Natural killer cell (primary cell): ENCODE data around the gene SUN5. TPM values are rescaled to one million over a fixed set of nuclear protein-coding genes. Genes with fewer than 3 reads are reported as not detected.

Experiments
- ATAC-seq, 3 donors: fragments of 150-1000 bp in 2 of 3; fragments of 200-7000 bp in 1 of 3; cut with Tn5 transposase; 1 replicate in 1 of 3; 2 replicates in 2 of 3; pipeline ENCODE4 v1.10.0; 2021; ENCODE audit warnings: mild to moderate bottlenecking in 2 of 3, moderate library complexity in 2 of 3
- DNase-seq, 2 donors: peaks; one replicate each; pipeline versions ENCODE4 v3.0.0 to v3.0.0-alpha.2; 2013 to 2021; ENCODE audit warnings: mixed read lengths in 1 of 2
- H3K27ac ChIP-seq: one replicate; pipeline ENCODE4 v1.5.1; 2013; ENCODE audit warnings: mild to moderate bottlenecking, low read length
- H3K27me3 ChIP-seq: one replicate; pipeline ENCODE4 v1.6.1; 2013; ENCODE audit warnings: low read length; ENCODE audit not compliant: control insufficient read depth, insufficient read depth
- H3K36me3 ChIP-seq: one replicate; pipeline ENCODE4 v1.6.1; 2013; ENCODE audit warnings: low read length; ENCODE audit not compliant: control insufficient read depth, insufficient read depth
- H3K4me1 ChIP-seq: one replicate; pipeline ENCODE4 v1.6.1; 2013; ENCODE audit warnings: low read length; ENCODE audit not compliant: control insufficient read depth, insufficient read depth
- H3K4me3 ChIP-seq: one replicate; pipeline ENCODE4 v1.5.1; 2013; ENCODE audit warnings: low read length
- H3K9me3 ChIP-seq: one replicate; pipeline ENCODE4 v1.6.1; 2013; ENCODE audit warnings: low read length; ENCODE audit not compliant: control insufficient read depth, insufficient read depth
- H3K27ac Mint-ChIP-seq, 2 donors: one replicate each; pipeline ENCODE4 v1.8.0; 2022; ENCODE audit warnings: mild to moderate bottlenecking in 2 of 2, mixed read lengths in 2 of 2, moderate library complexity in 1 of 2
- H3K27me3 Mint-ChIP-seq, 2 donors: one replicate each; pipeline ENCODE4 v1.8.0; 2022; ENCODE audit warnings: low read depth in 2 of 2, mixed read lengths in 2 of 2
- H3K36me3 Mint-ChIP-seq: one replicate; pipeline ENCODE4 v1.8.0; 2022; ENCODE audit warnings: mixed read lengths
- H3K4me1 Mint-ChIP-seq, 2 donors: one replicate each; pipeline ENCODE4 v1.8.0; 2022; ENCODE audit warnings: mixed read lengths in 2 of 2
- H3K4me3 Mint-ChIP-seq: one replicate; pipeline ENCODE4 v1.8.0; 2022; ENCODE audit warnings: mild to moderate bottlenecking, moderate library complexity, mixed read lengths
- H3K9me3 Mint-ChIP-seq, 2 donors: one replicate each; pipeline ENCODE4 v1.8.0; 2022; ENCODE audit warnings: mixed read lengths in 2 of 2
- CTCF ChIP-seq: fragments of 200-600 bp; IDR thresholded peaks from one replicate; pipeline ENCODE4 v1.8.0; 2022; ENCODE audit warnings: antibody characterized with exemption
- WGBS: methylation state at CpG from one replicate; pipeline ENCODE4 v1.1.7; 2013; ENCODE audit warnings: missing lambda C conversion rate; ENCODE audit not compliant: insufficient coverage; 5-methylcytosine and 5-hydroxymethylcytosine counted together
- intact Hi-C: fragments of 100-400 bp; cut with micrococcal nuclease; formaldehyde crosslinking; loops from one replicate; pipeline ENCODE4 v1.14.2; 2022
- total RNA-seq, 4 donors: library from RNA; stranded (reverse); fragments of 120-200 nt in 1 of 4; gene quantifications; one replicate each; pipeline versions ENCODE4 v1.2.3 to v1.2.4, GENCODE V29; 2013 to 2022

SUN5 gene
- total RNA-seq, 3 donors from 2014 or later (not counting 1 experiment from before 2014, with no cell fraction given) = not detected

GRCh38 chr20:32970115-32970972 lies 33.9 kb downstream of the SUN5 start:
- DNase-seq (peak in 1 of 2 donors; percentile 32), ATAC-seq (no peak)
- H3K4me1 Mint-ChIP-seq = peaks cover 25 to 26% of the 10 kb centered on the region in 2 donors
- TF ChIP-seq CTCF = no peak
- Histone ChIP-seq H3K27me3 (no peaks in the 10 kb centered on the region), H3K27ac (peak overlapping the region; percentile 94), H3K9me3 (no peaks in the 10 kb centered on the region), H3K36me3 (no peaks in the 10 kb centered on the region), H3K4me1 (peaks cover 79% of the 10 kb centered on the region), H3K4me3 (no peak overlapping the region)
- no peaks in the 10 kb centered on the region for H3K36me3 Mint-ChIP-seq
- intact Hi-C loops = no loop called here
- 93% methylated on average over 15 of the region's 15 CpGs for WGBS
- H3K4me3 Mint-ChIP-seq = peak overlapping the region; percentile 10
- H3K9me3 Mint-ChIP-seq = no peaks in the 10 kb centered on the region
- H3K27ac Mint-ChIP-seq = peak overlapping the region in 1 of 2 donors; percentile 81
- no peaks in the 10 kb centered on the region for H3K27me3 Mint-ChIP-seq

- ATAC-seq (no peak), DNase-seq (no peak)
- intact Hi-C loops = no loop called here
- Histone ChIP-seq H3K9me3 (no peaks in the 10 kb centered on the region), H3K4me1 (peaks cover 82% of the 10 kb centered on the region), H3K27me3 (no peaks in the 10 kb centered on the region), H3K4me3 (no peak overlapping the region), H3K27ac (peak overlapping the region; percentile 94), H3K36me3 (no peaks in the 10 kb centered on the region)
- no peaks in the 10 kb centered on the region for H3K36me3 Mint-ChIP-seq
- peaks cover 22 to 25% of the 10 kb centered on the region in 2 donors for H3K4me1 Mint-ChIP-seq
- H3K4me3 Mint-ChIP-seq = no peak overlapping the region
- WGBS = 92% methylated on average over 13 of the region's 13 CpGs
- TF ChIP-seq CTCF = no peak
- peak overlapping the region in 1 of 2 donors; percentile 81 for H3K27ac Mint-ChIP-seq
- no peaks in the 10 kb centered on the region for H3K9me3 Mint-ChIP-seq
- no peaks in the 10 kb centered on the region for H3K27me3 Mint-ChIP-seq
Observed at GRCh38 chr20:32969356-32970114, 34.7 kb downstream of the SUN5 start.

- peak overlapping the region; percentile 94 for H3K27ac ChIP-seq
- intact Hi-C loops = no loop called here
- Mint-ChIP-seq H3K4me1 (peaks cover 21 to 25% of the 10 kb centered on the region in 2 donors), H3K27ac (peak overlapping the region in 1 of 2 donors; percentile 81), H3K9me3 (no peaks in the 10 kb centered on the region), H3K4me3 (no peak overlapping the region), H3K36me3 (no peaks in the 10 kb centered on the region), H3K27me3 (no peaks in the 10 kb centered on the region)
- no peaks in the 10 kb centered on the region for H3K9me3 ChIP-seq
- WGBS = 87% methylated on average over 19 of the region's 19 CpGs
- DNase-seq (peak in 1 of 2 donors; percentile 51), ATAC-seq (no peak)
- H3K36me3 ChIP-seq = no peaks in the 10 kb centered on the region
- H3K4me1 ChIP-seq = peaks cover 82% of the 10 kb centered on the region
- no peak overlapping the region for H3K4me3 ChIP-seq
- no peaks in the 10 kb centered on the region for H3K27me3 ChIP-seq
- TF ChIP-seq CTCF = no peak
Observed at GRCh38 chr20:32968478-32969241, 35.6 kb downstream of the SUN5 start.
